GM21515 (cell line): ENCODE data around the gene CCNQ.

ENCODE experiments used
- ATAC-seq: cut with Tn5 transposase; IDR thresholded peaks from one replicate; pipeline ENCODE4 v1.9.1; 2021; ENCODE audit not compliant: unreplicated experiment

The CCNQ gene

GRCh38 chrX:153598541-153599191 is at the start of gene CCNQ:
CCNQ (minus strand) TSS chrX:153599139; CDS start chrX:153599073, 66 bp downstream.
- ATAC-seq, result peak; percentile 44

GRCh38 chrX:153647461-153648357 is 48.8 kb upstream of the CCNQ start:
- ATAC-seq, result no peak

DNA sequence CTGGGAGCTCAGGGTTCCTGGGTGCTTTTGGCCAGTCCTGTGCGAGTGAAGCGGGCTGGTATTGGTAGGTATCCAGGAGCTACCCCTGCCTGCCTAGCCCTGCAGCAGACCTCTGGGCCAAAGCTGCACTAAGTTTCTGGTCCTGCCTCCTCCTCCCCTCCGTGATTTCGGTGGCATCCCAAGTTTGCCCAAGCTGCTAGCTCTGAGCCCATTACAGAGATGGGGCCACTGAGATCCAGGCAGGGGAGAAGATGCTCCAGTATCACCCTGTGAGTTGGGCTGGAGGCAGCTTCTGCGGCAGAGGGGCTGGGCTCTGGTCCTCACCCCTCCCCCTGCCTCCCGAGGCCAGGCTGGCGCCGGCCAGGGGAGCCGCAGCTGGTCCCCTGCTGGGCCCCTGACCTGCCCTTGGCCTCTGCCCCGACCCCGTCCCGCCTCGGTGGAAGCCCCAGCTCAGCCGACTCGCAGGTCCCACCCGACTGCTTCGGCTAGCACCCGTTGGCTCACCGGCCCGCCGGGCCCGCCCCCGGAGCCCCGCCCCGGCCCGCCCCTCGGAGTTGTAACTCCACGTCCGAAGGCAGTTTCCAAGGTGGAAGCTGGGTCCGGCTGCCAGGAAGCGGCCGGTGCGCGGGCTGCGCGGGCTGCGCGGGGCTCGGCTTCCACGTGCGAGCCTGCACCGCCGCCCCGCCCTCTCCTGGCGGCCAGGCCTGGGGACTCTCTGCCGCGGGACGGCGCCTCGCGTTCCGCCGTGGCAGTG is 47.9 kb upstream of the CCNQ start, which contains the start of gene DUSP9:
Gene DUSP9 (plus strand): TSS at position 584 of the 754 bp plus-strand sequence. CDS start 751 bp downstream, outside the sequence.
- ATAC-seq, result no peak

DNA sequence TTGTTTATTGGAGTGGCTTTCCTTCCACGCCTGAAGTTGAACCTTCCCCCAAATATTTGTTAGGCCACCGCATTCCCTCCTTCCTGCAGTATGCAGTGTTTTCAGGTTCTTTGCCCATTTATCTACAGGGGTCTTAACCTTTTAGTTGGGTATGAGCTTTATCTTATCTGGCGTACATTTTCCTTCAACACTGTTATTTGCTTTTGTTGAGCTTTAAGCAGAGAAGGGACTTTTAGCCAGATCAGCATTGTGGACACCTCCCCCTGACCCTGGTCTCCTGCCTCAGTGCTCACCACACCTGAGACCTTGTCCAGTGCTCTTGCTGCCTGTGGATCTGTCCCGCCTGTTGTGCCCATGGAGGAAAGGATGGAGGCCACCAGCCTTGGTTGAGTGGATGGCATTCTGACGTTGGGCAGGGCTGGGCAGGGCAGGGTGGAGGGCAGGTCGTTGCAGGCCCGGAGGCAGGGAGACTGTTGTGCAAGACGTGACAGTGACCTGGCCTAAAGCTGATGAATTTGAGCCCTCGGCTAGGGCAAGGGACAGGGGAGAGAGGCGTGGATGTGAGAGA is 47.1 kb upstream of the CCNQ start:
- ATAC-seq, result no peak

GRCh38 chrX:153645151-153645550 is 46.2 kb upstream of the CCNQ start:
- no peak for ATAC-seq

DNA sequence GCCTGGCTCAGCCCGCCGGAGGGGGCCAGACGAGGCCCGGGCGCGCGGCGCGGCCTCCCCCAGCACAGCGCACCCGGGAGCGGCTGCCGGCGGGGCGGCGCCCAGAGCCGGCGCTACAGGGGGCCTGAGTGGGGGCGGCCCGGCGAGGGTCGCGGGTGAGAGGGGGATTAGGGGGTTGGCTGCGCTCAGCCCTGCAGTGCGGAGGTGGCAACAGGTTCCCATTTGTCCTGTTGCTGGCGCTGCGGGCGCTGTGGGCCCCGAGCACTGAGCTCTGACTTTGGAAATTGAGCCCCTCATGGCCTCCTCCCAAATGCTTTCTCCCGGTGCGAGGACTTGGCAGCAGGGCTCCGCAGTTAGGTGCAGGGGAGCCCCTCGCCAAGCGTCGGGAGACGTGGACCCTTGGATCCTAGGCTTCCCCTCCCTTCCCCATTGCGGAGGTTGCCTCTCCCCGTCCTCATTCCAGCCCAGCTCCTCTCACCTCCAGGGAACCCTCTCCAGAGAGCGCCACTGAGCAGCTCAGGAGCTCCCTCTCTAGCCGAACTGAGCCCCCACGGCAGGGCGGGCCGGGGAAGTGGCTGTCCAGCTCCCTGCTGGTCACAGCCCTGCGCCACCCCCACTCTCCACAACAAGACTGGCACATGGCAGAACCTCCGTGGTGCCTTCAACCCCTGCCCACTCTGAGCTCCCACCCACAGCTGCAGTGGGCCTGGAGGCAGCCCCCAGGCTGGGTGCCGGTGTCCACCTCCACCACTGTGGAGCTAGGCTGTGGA is 45.6 kb upstream of the CCNQ start:
- ATAC-seq, result no peak

GRCh38 chrX:153643431-153644351 is 44.8 kb upstream of the CCNQ start:
- ATAC-seq, result no peak

DNA sequence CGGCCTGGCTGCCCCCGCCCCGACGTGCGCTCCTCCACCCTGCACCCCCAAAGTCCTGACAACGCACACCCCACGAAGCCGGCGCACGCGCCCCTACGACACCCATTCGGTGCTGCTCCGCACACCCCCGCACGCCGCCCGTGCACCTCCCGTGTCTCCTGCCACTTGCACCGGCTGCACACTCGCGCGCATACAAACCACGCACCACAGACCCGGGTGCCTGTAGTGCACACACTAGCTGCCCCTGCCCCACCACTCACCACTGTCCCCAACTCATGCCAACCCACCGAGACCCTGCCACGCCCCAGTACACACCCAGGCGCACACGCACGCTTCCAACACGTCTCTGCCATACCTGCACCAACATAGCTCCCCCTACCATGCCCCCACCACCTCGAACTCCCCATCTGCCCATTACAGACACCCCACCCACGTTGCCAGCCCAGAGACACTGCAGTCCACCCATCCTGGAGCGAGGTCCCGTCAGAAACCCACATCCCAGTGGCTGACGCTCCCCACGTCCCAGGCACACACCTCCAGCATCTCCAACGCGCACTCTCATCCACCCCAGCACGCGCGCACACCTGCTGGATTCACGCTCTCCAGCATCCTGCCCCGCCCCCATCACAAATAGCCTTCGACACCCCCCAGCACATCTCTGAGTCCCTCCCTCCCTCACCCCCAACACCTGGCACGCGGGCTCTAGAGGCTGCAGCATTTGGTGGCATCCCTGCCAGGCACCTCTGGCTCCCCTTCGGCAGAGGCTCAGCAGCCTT is 43.9 kb upstream of the CCNQ start:
- no peak for ATAC-seq

DNA sequence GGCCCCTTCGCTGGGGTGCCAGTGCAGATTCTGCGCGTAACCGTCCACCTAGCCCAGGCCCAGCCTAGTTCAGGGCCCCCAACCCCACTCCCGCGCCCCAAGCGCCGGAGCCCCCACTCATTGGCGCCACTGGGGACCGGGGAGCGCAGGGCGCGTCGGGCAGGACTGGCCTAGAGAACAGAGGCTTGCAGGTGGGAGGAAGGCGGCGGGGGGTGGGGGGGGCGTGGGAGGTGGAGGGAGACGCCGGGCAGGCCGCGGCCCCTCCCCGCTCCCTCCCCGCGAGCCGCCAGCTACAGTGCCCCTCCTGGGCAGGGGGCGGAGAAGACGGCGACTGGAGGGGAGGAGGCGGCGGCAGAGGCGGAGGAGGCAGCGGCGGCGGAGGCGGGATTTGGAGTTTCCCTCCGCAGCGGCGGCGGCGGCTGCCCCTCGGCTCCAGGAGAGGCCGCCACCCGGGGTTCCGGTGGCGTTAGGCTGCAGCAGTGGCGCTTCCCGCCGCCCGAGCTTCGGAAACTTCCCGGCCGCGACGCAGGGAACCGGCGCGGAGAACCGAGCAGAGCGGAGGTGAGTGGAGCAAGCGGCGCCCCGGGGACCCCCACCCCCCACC is 43.2 kb upstream of the CCNQ start:
- no peak for ATAC-seq

GRCh38 chrX:153641627-153642026 is 42.7 kb upstream of the CCNQ start:
- no peak for ATAC-seq

GRCh38 chrX:153640736-153641575 is 42.0 kb upstream of the CCNQ start:
- ATAC-seq, result no peak

DNA sequence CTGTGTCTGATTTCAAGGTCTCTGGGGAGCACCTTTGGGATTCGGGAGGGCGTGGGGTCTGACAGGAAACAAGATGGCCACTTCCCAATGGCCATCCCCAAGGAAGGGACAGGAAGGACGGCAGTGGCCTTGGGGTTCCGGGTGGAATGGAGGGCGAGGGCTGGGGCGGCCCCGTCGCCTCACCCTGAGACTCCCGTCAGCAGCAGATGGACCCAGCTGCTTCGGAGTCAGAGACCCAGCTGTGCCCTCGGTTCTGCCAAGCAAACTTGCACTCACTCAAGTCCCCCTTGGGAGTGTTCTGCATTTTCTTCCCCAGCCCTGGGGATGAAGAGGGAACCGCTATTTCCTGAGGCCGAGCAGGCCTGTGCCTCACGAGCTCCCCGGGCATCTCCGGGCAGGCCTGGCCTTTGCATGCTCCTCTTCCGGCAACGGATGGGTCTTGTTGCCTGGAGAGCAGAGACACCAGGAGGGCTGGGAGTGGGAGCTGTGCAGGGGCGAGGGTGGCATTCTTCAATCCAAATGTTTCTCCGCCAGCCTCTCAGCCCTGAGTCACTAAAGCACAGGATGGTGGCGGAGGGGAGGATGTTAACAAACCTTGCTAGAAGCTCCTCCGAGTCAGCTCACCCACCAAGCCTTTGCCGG is 41.2 kb upstream of the CCNQ start:
- no peak for ATAC-seq

GRCh38 chrX:153639177-153640044 is 40.5 kb upstream of the CCNQ start:
- no peak for ATAC-seq

- no peak for ATAC-seq
Observed at GRCh38 chrX:153638436-153639176, 39.7 kb upstream of the CCNQ start.

GRCh38 chrX:153638041-153638371 is 39.1 kb upstream of the CCNQ start:
- no peak for ATAC-seq
